Chondrocyte (in vitro differentiated cells): ENCODE results near the gene MCCD1. TPM values are rescaled to one million over a fixed set of nuclear protein-coding genes. Genes with fewer than 3 reads are reported as not detected.

Experiments
- DNase-seq: peaks from one replicate; pipeline ENCODE4 v3.0.0; 2021; ENCODE audit warnings: mixed read lengths, low spot score
- H3K27ac Mint-ChIP-seq: one replicate; pipeline ENCODE4 v1.8.0; 2021; ENCODE audit warnings: mild to moderate bottlenecking, moderate library complexity, mixed read lengths; ENCODE audit not compliant: unreplicated experiment
- H3K27me3 Mint-ChIP-seq: 2 replicates; pipeline ENCODE4 v1.8.0; 2021; ENCODE audit warnings: low read depth, mixed read lengths
- H3K36me3 Mint-ChIP-seq: 2 replicates; pipeline ENCODE4 v1.8.0; 2021; ENCODE audit warnings: low read depth, mixed read lengths
- H3K4me1 Mint-ChIP-seq: 2 replicates; pipeline ENCODE4 v1.8.0; 2021; ENCODE audit warnings: low read depth, mild to moderate bottlenecking, mixed read lengths
- H3K4me3 Mint-ChIP-seq: one replicate; pipeline ENCODE4 v1.8.0; 2021; ENCODE audit warnings: mild to moderate bottlenecking, moderate library complexity, mixed read lengths; ENCODE audit not compliant: unreplicated experiment
- H3K9me3 Mint-ChIP-seq: 2 replicates; pipeline ENCODE4 v1.8.0; 2021; ENCODE audit warnings: low read depth, mixed read lengths
- CTCF ChIP-seq: fragments of 200-600 bp; sonication (generic); IDR thresholded peaks from 2 replicates; pipeline ENCODE4 v1.5.0; 2021; ENCODE audit warnings: antibody characterized with exemption, mild to moderate bottlenecking, moderate library complexity
- total RNA-seq: library from RNA; stranded (reverse); gene quantifications from 3 replicates; pipeline ENCODE4 v1.2.1, GENCODE V29; 2021

The MCCD1 gene
- total RNA-seq, 1 donor from 2014 or later, result not detected

GRCh38 chr6:31543639-31544038, 14.9 kb downstream of the MCCD1 start:
- H3K27ac Mint-ChIP-seq, result no peak overlapping the region
- peaks cover 19% of the 10 kb centered on the region for H3K36me3 Mint-ChIP-seq
- no peaks in the 10 kb centered on the region for H3K9me3 Mint-ChIP-seq
- no peak for TF ChIP-seq CTCF
- no peak for DNase-seq
- no peak overlapping the region for H3K4me3 Mint-ChIP-seq
- H3K27me3 Mint-ChIP-seq, result no peaks in the 10 kb centered on the region
- H3K4me1 Mint-ChIP-seq, result peaks cover 62% of the 10 kb centered on the region

DNA sequence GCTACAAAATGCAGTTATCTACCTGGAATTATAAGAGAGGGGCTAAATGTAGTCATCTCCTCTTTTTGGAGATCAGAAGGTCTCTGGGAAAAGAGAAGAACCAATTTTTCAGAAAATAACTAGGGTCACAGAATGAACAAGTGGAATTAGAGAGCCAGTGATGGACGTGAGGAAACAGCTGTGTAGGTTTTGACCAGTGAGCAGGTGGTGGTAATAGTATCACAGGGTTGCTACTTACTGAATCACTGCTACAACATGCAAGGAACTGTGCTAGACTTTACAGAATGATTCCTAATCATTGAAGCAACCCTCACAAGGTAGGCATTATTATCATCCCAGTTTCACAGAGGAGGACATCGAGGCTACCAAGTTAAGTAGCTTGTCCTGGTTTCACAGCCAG, 15.9 kb downstream of the MCCD1 start:
- Mint-ChIP-seq H3K27ac (no peak overlapping the region), H3K36me3 (peaks cover 9% of the 10 kb centered on the region), H3K27me3 (no peaks in the 10 kb centered on the region), H3K4me1 (peaks cover 58% of the 10 kb centered on the region), H3K9me3 (no peaks in the 10 kb centered on the region), H3K4me3 (no peak overlapping the region)
- no peak for DNase-seq
- no peak for TF ChIP-seq CTCF

- no peak overlapping the region for H3K27ac Mint-ChIP-seq
- DNase-seq, result no peak
- H3K27me3 Mint-ChIP-seq, result no peaks in the 10 kb centered on the region
- no peaks in the 10 kb centered on the region for H3K9me3 Mint-ChIP-seq
- peaks cover 4% of the 10 kb centered on the region for H3K36me3 Mint-ChIP-seq
- H3K4me3 Mint-ChIP-seq, result no peak overlapping the region
- TF ChIP-seq CTCF, result no peak
- H3K4me1 Mint-ChIP-seq, result peaks cover 52% of the 10 kb centered on the region
These were observed 16.5 kb downstream of the MCCD1 start for GRCh38 chr6:31545291-31545690.

- peaks cover 52% of the 10 kb centered on the region for H3K4me1 Mint-ChIP-seq
- peak within 1 kb of the TSS; percentile 97 for H3K27ac Mint-ChIP-seq
- H3K36me3 Mint-ChIP-seq, result peaks cover 4% of the 10 kb centered on the region
- no peak for DNase-seq
- peak; percentile 95 for TF ChIP-seq CTCF
- no peaks in the 10 kb centered on the region for H3K27me3 Mint-ChIP-seq
- H3K9me3 Mint-ChIP-seq, result no peaks in the 10 kb centered on the region
- peak within 1 kb of the TSS; percentile 97 for H3K4me3 Mint-ChIP-seq
These were observed 17.7 kb downstream of the MCCD1 start, which contains the start of gene ATP6V1G2 for GRCh38 chr6:31546339-31546957. Gene ATP6V1G2 (minus strand): TSS chr6:31546608. CDS start chr6:31546559, 49 bp downstream.

DNA sequence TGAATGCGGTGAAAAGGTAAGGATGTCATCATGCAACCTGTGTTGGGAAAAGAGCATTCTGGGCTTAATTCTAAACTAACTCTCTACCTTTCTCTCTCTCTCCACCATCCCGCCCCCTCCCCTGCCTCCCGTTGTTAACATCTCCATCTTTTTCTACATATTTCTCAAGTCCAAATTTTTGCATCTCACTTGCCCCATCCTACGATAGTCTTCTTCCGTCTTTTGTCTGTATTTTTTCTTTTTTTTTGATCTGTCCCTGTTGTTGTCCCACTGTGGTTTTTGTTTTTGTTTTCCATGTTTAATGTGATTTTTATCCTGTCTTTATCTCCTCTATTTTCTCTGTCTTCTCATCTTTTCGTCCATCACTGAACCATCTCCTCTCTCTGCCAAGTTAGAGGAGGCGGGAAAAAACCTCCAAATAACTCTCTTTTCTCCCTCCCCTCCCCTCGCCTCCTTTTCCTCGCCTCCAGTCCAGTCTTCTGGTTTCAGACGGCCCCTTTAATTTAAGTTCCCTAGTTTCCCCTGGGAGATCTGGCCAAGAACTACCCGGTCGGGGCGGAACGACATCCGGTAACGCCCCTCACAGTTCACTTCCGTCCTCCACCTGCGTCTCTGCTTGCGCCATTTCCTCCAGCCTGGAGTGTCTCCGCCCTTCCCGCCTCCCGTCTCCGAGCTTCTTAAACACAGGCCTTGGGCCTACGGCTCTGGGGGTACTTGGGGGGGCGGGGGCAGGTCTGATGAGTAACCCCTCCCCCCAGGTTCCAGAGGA, 18.4 kb downstream of the MCCD1 start, which contains the start of gene NFKBIL1:
Gene NFKBIL1, plus strand, starts transcription at position 651 of the 769 bp plus-strand sequence. Its CDS starts 87 bp downstream, at position 738.
- H3K36me3 Mint-ChIP-seq, result peaks cover 5% of the 10 kb centered on the region
- peak within 1 kb of the TSS; percentile 97 for H3K27ac Mint-ChIP-seq
- TF ChIP-seq CTCF, result peak; percentile 52
- no peaks in the 10 kb centered on the region for H3K27me3 Mint-ChIP-seq
- peak within 1 kb of the TSS; percentile 97 for H3K4me3 Mint-ChIP-seq
- peaks cover 52% of the 10 kb centered on the region for H3K4me1 Mint-ChIP-seq
- peak; percentile 97 for DNase-seq
- H3K9me3 Mint-ChIP-seq, result no peaks in the 10 kb centered on the region
